ENCODE measurements around the gene CCDC146. TPM values are rescaled to one million over a fixed set of nuclear protein-coding genes. Genes with fewer than 3 reads are reported as not detected.

CCDC146 gene
- total and polyA plus RNA-seq, 9 of the 15 experiments (the other 6 are each of a cell fraction or from before 2014, with no cell fraction given): 0.10 to 0.98 (median 0.26) TPM; not detected in 1

GRCh38 chr7:77335581-77335980 lies 213.2 kb downstream of the CCDC146 start (continued):
- no peak for TF ChIP-seq THRA (IDR thresholded peaks at IDR 0.05)
- TF ChIP-seq TAF15 (IDR thresholded peaks at IDR 0.05; ENCODE audit: low read depth, low read length): no peak
- TF ChIP-seq NELFE (IDR thresholded peaks at IDR 0.05; ENCODE audit: insufficient read depth, insufficient read length): no peak
- no peak for TF ChIP-seq ZNF408 (CRISPR knock-in tag; IDR thresholded peaks at IDR 0.05; ENCODE audit: low read depth)
- TF ChIP-seq SP2 (IDR thresholded peaks at IDR 0.05; ENCODE audit: extremely low read depth, low read depth, low read length, poor library complexity, severe bottlenecking): no peak
- TF ChIP-seq POLR2AphosphoS5 (IDR thresholded peaks at IDR 0.05; ENCODE audit: control insufficient read depth, insufficient read depth, low read depth, low read length): no peak
- TF ChIP-seq RBM22 (IDR thresholded peaks at IDR 0.05; ENCODE audit: low read depth, low read length, poor library complexity, severe bottlenecking): no peak
- no peak for TF ChIP-seq CREBBP (IDR thresholded peaks at IDR 0.05; ENCODE audit: low read depth, low read length)
- TF ChIP-seq GTF2A2 (tag; IDR thresholded peaks at IDR 0.05): no peak

- no peak overlapping the region for H3K9ac ChIP-seq (ENCODE audit: insufficient read depth in 1 of 2, low read depth in 2 of 2, low read length in 2 of 2)
- no peak overlapping the region for H3K4me3 ChIP-seq
- H3K36me3 ChIP-seq (ENCODE audit: control insufficient read depth, insufficient read depth, low read length): no peaks in the 10 kb centered on the region
- H3K9me1 ChIP-seq (ENCODE audit: control insufficient read depth, insufficient read depth, low read length): no peaks in the 10 kb centered on the region
- H2AFZ ChIP-seq (ENCODE audit: low read depth, low read length): no peak overlapping the region
- intact Hi-C loops (cut with micrococcal nuclease): loop anchor here (5.0 kb wide), 1 partner anchor 215 kb away; the partner anchor contains the start of gene CCDC146
- peaks cover 7 to 9% of the 10 kb centered on the region in 2 experiments; a peak in 4 of 5 replicates for H3K27me3 ChIP-seq (ENCODE audit: control insufficient read depth in 2 of 2, insufficient read depth in 2 of 2, low read length in 2 of 2)
- no peak overlapping the region for H3K4me2 ChIP-seq (ENCODE audit: insufficient read depth, low read length)
- H3K27ac ChIP-seq (ENCODE audit: extremely low read depth, low read depth, low read length): no peak overlapping the region
- BruUV-seq (replicated peaks): no TSS peak
- H3K4me1 ChIP-seq (replicated peaks in 1 of 2; ENCODE audit: control insufficient read depth in 2 of 2, insufficient read depth in 2 of 2, low read length in 2 of 2): no peaks in the 10 kb centered on the region
- ChIA-PET POLR2A (interaction anchor here (1.3 kb wide), 1 partner anchor 9 kb away, joined by 4 read pairs; no protein-coding TSS in a partner anchor), CTCF (ENCODE audit: low intra/inter-chr PET ratio) (no interaction called here)
- H4K20me1 ChIP-seq (replicated peaks; ENCODE audit: control insufficient read depth, insufficient read depth, low read length): no peaks in the 10 kb centered on the region
- H3K79me2 ChIP-seq (ENCODE audit: control insufficient read depth, insufficient read depth, low read length): no peaks in the 10 kb centered on the region
- H3K9me3 ChIP-seq (replicated peaks; ENCODE audit: control insufficient read depth, insufficient read depth, low read depth, low read length): no peaks in the 10 kb centered on the region
- FAIRE-seq: no peak
- WGBS (ENCODE audit: insufficient coverage, low coverage, missing lambda C conversion rate): 0% methylated on average over 2 of the region's 2 CpGs
- no peak for DNase-seq (ENCODE audit: extremely low read depth in 1 of 4, low spot score in 3 of 4)
- no peak for ATAC-seq
- in situ Hi-C loops (cut with MboI): no loop called here
- no peak for TF ChIP-seq C11orf30 (IDR thresholded peaks at IDR 0.05; ENCODE audit: low read depth)
- TF ChIP-seq RAD21 (CRISPR knock-in tag; conservative IDR thresholded peaks at IDR 0.05 in 1 of 2, IDR thresholded peaks at IDR 0.05 in 1 of 2): no peak
- TF ChIP-seq ETV6 (IDR thresholded peaks at IDR 0.05; ENCODE audit: borderline replicate concordance in 1 of 2, low read depth in 2 of 2, low read length in 1 of 2): no peak
- TF ChIP-seq ETV6 (CRISPR knock-in tag; IDR thresholded peaks at IDR 0.05; ENCODE audit: borderline replicate concordance): no peak
- TF ChIP-seq, protein P1, sequence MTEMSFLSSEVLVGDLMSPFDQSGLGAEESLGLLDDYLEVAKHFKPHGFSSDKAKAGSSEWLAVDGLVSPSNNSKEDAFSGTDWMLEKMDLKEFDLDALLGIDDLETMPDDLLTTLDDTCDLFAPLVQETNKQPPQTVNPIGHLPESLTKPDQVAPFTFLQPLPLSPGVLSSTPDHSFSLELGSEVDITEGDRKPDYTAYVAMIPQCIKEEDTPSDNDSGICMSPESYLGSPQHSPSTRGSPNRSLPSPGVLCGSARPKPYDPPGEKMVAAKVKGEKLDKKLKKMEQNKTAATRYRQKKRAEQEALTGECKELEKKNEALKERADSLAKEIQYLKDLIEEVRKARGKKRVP (CRISPR knock-in tag; IDR thresholded peaks at IDR 0.05): no peak
- no peak for TF ChIP-seq MLX (CRISPR knock-in tag; conservative IDR thresholded peaks at IDR 0.05)
- no peak for TF ChIP-seq PCBP1 (IDR thresholded peaks at IDR 0.05; ENCODE audit: low read depth, low read length, poor library complexity, severe bottlenecking)
- no peak for TF ChIP-seq NFE2L1 (tag; IDR thresholded peaks at IDR 0.05; ENCODE audit: borderline replicate concordance, low read depth)
- TF ChIP-seq ZKSCAN3 (CRISPR knock-in tag; IDR thresholded peaks at IDR 0.05): no peak
Measured at GRCh38 chr7:77337456-77337990, 215.1 kb downstream of the CCDC146 start.

Measured in K562 (cell line).